A673 (cell line): ENCODE results near the gene SPRR1A. TPM values are rescaled to one million over a fixed set of nuclear protein-coding genes. Genes with fewer than 3 reads are reported as not detected.

Source experiments
- BruUV-seq: library from RNA; stranded (reverse); fragments of 400-500 nt; replicated peaks from 2 replicates; lab custom pipeline; 2021; lab: Mats Ljungman, UMichigan
- CTCF ChIA-PET: fragments of 300-600 bp; sonication (Branson Sonifier 250); formaldehyde crosslinking; loops from one replicate; lab custom pipeline; 2022; ENCODE audit warnings: antibody characterized with exemption; lab: Charles Lee
- POLR2A ChIA-PET: fragments of 300-600 bp; sonication (Branson Sonifier 250); formaldehyde crosslinking; loops from one replicate; lab custom pipeline; 2022; ENCODE audit warnings: antibody characterized with exemption; ENCODE audit not compliant: low non-redundant PET; lab: Charles Lee
- DNase-seq: peaks from one replicate; pipeline ENCODE4 v3.0.0-alpha.2; 2015; ENCODE audit warnings: low spot score
- H3K27ac ChIP-seq: fragments of 200-600 bp; sonication (generic); 2 replicates; pipeline ENCODE4 v1.5.1; 2016; ENCODE audit warnings: mixed run types, low read depth, mild to moderate bottlenecking, mixed read lengths, antibody characterized with exemption, low read length; ENCODE audit not compliant: poor library complexity, severe bottlenecking
- H3K27me3 ChIP-seq: fragments of 200-600 bp; sonication (generic); replicated peaks from 2 replicates; pipeline ENCODE4 v1.6.1; 2017; ENCODE audit warnings: mixed run types, low read depth, mild to moderate bottlenecking, mixed read lengths, antibody characterized with exemption, low read length; ENCODE audit not compliant: insufficient read depth, poor library complexity
- H3K36me3 ChIP-seq: fragments of 200-600 bp; sonication (generic); 2 replicates; pipeline ENCODE4 v1.6.1; 2016; ENCODE audit warnings: mixed run types, mild to moderate bottlenecking, mixed read lengths, antibody characterized with exemption, low read length; ENCODE audit not compliant: insufficient read depth, poor library complexity, severe bottlenecking
- H3K4me1 ChIP-seq: fragments of 200-600 bp; sonication (generic); 2 replicates; pipeline ENCODE4 v1.6.1; 2017; ENCODE audit warnings: mixed run types, mild to moderate bottlenecking, mixed read lengths, antibody characterized with exemption, low read length; ENCODE audit not compliant: insufficient read depth, poor library complexity, severe bottlenecking
- H3K4me3 ChIP-seq: fragments of 200-600 bp; sonication (generic); 2 replicates; pipeline ENCODE4 v1.5.1; 2016; ENCODE audit warnings: low read depth, mixed run types, mild to moderate bottlenecking, mixed read lengths, low read length; ENCODE audit not compliant: poor library complexity, severe bottlenecking
- H3K9me3 ChIP-seq: fragments of 200-600 bp; sonication (generic); 2 replicates; pipeline ENCODE4 v1.6.1; 2016; ENCODE audit warnings: mixed run types, low read depth, mild to moderate bottlenecking, mixed read lengths, antibody characterized with exemption, low read length; ENCODE audit not compliant: poor library complexity, severe bottlenecking
- EZH2 ChIP-seq: fragments of 200-600 bp; sonication (generic); IDR thresholded peaks from 2 replicates; pipeline ENCODE4 v1.6.1; 2017; ENCODE audit warnings: borderline replicate concordance, low read depth, mild to moderate bottlenecking, mixed read lengths, antibody characterized with exemption, low read length; ENCODE audit not compliant: poor library complexity, severe bottlenecking
- intact Hi-C: fragments of 100-400 bp; cut with micrococcal nuclease; formaldehyde crosslinking; loops from one replicate; pipeline ENCODE4 v1.10.0; 2022; ENCODE audit not compliant: unreplicated experiment
- total RNA-seq: library from RNA; stranded (reverse); gene quantifications from 2 replicates; pipeline ENCODE4 v1.2.3, GENCODE V29; 2021
- TF ChIP-seq, protein P1 (sequence below): fragments of 300-800, 200-600 bp; sonication (generic); conservative IDR thresholded peaks from 2 replicates; pipeline ENCODE4 v1.5.1; 2017; ENCODE audit warnings: low read depth, mild to moderate bottlenecking, antibody characterized with exemption, low read length, moderate library complexity, mixed read lengths

SPRR1A gene
- total RNA-seq, 1 experiment from 2014 or later, result not detected

DNA sequence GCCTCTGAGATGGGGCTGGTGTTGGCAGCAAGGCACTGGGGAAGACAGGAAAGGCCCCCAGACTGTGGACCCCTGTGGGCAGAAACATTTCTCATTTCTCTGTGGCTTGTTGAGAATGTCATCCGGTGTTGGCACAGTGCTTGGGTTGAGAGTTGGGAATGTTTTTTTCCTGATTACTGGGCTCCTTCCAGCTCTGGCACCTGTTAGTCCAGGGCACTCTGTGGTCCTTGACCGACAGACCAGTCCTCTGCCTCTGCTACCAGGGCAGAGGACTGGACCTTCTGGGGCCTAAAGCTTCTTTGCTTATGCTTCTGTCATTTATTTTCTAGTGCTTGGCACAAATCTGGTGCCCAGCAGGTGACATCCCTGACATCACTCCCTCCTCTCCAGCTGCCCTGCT is 41.7 kb upstream of the SPRR1A start:
- POLR2A ChIA-PET, result no interaction called here
- Histone ChIP-seq H3K27me3 (peaks cover 1% of the 10 kb centered on the region), H3K4me1 (no peaks in the 10 kb centered on the region), H3K4me3 (no peak overlapping the region), H3K9me3 (no peaks in the 10 kb centered on the region), H3K36me3 (no peaks in the 10 kb centered on the region), H3K27ac (no peak overlapping the region)
- intact Hi-C loops, result no loop called here
- TF ChIP-seq, protein P1, sequence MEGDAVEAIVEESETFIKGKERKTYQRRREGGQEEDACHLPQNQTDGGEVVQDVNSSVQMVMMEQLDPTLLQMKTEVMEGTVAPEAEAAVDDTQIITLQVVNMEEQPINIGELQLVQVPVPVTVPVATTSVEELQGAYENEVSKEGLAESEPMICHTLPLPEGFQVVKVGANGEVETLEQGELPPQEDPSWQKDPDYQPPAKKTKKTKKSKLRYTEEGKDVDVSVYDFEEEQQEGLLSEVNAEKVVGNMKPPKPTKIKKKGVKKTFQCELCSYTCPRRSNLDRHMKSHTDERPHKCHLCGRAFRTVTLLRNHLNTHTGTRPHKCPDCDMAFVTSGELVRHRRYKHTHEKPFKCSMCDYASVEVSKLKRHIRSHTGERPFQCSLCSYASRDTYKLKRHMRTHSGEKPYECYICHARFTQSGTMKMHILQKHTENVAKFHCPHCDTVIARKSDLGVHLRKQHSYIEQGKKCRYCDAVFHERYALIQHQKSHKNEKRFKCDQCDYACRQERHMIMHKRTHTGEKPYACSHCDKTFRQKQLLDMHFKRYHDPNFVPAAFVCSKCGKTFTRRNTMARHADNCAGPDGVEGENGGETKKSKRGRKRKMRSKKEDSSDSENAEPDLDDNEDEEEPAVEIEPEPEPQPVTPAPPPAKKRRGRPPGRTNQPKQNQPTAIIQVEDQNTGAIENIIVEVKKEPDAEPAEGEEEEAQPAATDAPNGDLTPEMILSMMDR, result no peak
- TF ChIP-seq EZH2, result no peak
- no peak for DNase-seq
- CTCF ChIA-PET, result no interaction called here
- no TSS peak for BruUV-seq

DNA sequence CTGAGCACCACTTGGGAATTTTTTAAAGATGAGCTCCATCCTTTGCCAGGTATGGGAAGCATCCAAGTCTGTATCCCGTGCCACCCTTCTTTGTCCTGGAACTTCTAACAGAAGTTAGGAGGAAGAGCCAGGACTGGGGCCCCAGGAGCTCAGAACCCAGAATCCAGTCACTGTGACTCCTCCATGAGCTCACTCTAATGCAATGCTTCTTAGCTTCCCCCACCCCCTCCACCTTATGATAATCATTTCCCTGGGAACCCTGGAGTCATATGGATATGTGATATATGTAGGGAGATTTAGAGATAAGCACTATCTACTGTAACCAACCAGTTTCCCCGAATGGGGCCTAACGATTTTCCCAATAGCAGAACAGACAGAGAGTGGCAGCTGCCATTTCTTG is 37.6 kb upstream of the SPRR1A start:
- Histone ChIP-seq H3K27me3 (peaks cover 17% of the 10 kb centered on the region), H3K27ac (no peak overlapping the region), H3K36me3 (no peaks in the 10 kb centered on the region), H3K9me3 (no peaks in the 10 kb centered on the region), H3K4me3 (no peak overlapping the region), H3K4me1 (no peaks in the 10 kb centered on the region)
- intact Hi-C loops, result no loop called here
- no peak for DNase-seq
- BruUV-seq, result no TSS peak
- ChIA-PET POLR2A (no interaction called here), CTCF (no interaction called here)
- TF ChIP-seq, protein P1, result no peak
- no peak for TF ChIP-seq EZH2

DNA sequence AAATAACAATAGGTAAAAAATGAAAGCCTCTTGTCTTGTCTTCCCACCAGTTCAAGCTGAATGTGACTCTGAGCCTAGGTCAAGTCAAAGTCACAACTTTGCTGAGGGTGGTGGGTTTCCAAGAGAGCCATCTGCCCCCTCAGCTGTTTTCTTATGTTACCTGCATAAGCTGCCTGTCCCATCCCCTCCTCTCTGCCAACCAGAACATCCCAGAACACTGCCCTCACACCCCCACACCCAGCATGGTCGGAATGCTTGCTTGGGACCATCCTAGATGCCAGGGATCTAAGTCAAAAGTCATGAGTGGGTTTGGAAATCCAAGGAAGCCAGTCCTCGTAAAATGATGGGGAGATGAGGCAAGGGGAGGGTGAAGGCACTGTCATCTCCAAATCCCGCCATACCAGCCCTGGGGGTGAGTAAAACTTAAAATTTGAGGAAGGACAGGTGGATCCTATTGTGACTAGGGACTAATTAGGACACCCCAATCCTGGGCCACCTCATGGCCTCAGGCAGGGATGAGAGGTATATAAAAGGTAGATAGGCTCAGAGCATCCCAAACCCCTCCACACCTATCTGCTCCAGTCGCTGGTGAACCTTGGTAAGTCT is 37.1 kb upstream of the SPRR1A start, which contains the start of gene SPRR5:
Gene SPRR5, plus strand, starts transcription at position 556 of the 606 bp plus-strand sequence. CDS start 1,349 bp downstream, outside the sequence.
- no peaks in the 10 kb centered on the region for H3K4me1 ChIP-seq
- H3K4me3 ChIP-seq, result no peak within 1 kb of the TSS
- intact Hi-C loops, result no loop called here
- H3K9me3 ChIP-seq, result no peaks in the 10 kb centered on the region
- H3K27me3 ChIP-seq, result peaks cover 22% of the 10 kb centered on the region
- no peak for DNase-seq
- no TSS peak for BruUV-seq
- no peak for TF ChIP-seq EZH2
- TF ChIP-seq, protein P1, result no peak
- POLR2A ChIA-PET, result no interaction called here
- H3K36me3 ChIP-seq, result no peaks in the 10 kb centered on the region
- CTCF ChIA-PET, result no interaction called here
- H3K27ac ChIP-seq, result no peak within 1 kb of the TSS
